Eye (tissue), 1 donor: ENCODE measurements around the gene SCGB3A1.

Experiments
- DNase-seq: peaks from one replicate; pipeline ENCODE4 v3.0.0-alpha.2; 2015

SCGB3A1 gene

GRCh38 chr5:180583738-180584137 is 7.6 kb downstream of the SCGB3A1 start:
- DNase-seq, result no peak

GRCh38 chr5:180580681-180581080 is 10.6 kb downstream of the SCGB3A1 start:
- peak; percentile 7 for DNase-seq

GRCh38 chr5:180575571-180575970 is 15.7 kb downstream of the SCGB3A1 start:
- no peak for DNase-seq

GRCh38 chr5:180568914-180569313 is 22.4 kb downstream of the SCGB3A1 start:
- no peak for DNase-seq

- DNase-seq, result no peak
Measured at GRCh38 chr5:180563994-180564393, 27.3 kb downstream of the SCGB3A1 start.

- DNase-seq, result no peak
Measured at GRCh38 chr5:180558232-180558631, 33.1 kb downstream of the SCGB3A1 start.

DNA sequence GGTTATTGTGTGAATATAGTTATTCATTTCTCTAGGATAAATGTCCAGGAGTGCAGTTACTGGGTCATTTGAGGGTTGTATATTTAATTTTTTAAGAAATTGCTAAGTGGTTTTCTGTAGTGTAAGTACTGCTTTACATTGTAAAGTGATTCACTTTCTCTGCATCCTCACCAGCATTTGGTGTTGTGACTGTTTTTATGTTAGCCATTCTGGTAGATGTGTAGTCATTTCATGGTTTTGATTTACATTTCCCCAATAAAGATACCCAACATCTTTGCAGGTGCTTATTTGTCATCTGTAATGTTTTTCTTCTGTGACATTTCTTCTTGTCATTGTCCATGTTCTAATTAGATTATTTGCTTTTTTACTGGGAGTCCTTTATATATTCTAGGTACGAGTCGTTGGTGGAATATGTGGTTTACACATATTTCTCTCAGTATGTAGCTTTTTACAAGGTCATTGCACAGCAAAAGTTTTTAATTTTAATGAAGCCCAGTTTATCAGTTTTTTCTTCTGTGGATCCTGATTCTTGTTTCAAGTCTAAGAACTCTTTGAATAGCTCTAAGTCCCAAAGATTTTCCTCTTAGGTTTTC is 34.0 kb downstream of the SCGB3A1 start:
- no peak for DNase-seq

GRCh38 chr5:180555168-180555921 is 36.0 kb downstream of the SCGB3A1 start:
- DNase-seq, result no peak

GRCh38 chr5:180553530-180553929 is 37.8 kb downstream of the SCGB3A1 start:
- DNase-seq, result no peak

GRCh38 chr5:180548563-180548962 is 42.7 kb downstream of the SCGB3A1 start:
- DNase-seq, result no peak

DNA sequence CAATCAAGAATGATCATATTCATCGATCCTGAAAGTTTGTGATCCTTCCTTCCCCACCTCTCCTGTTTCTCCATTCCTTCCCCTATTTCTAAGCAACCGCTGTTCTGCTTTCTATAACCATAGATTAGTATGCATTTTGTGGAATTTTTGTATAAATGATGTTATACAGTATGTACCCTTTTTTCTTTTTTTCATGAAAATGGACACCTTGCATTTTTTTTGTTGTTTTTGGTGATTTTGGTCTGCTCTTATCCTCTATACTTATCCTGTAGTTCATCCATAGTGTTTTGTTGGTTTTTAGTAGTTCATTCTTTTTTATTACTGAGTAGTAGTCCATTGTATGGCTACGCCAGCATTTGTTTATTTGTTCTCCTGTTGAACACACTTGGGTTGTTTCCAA is 46.1 kb downstream of the SCGB3A1 start:
- no peak for DNase-seq

- no peak for DNase-seq
Measured at GRCh38 chr5:180541710-180542109, 49.6 kb downstream of the SCGB3A1 start.
